NCI-H748 treated with DMSO at 0.1 percent for 48 hours (cell line): ENCODE measurements around the gene FICD.

ENCODE experiments used
- DNase-seq: peaks from one replicate; lab custom pipeline; 2025; lab: John Stamatoyannopoulos, UW

FICD gene

GRCh38 chr12:108502922-108503321, 12.2 kb upstream of the FICD start:
- DNase-seq, result no peak

GRCh38 chr12:108505129-108505528, 9.9 kb upstream of the FICD start:
- peak; percentile 60 for DNase-seq

GRCh38 chr12:108507971-108508642, 7.0 kb upstream of the FICD start:
- no peak for DNase-seq

- DNase-seq, result no peak
These were observed 5.3 kb upstream of the FICD start for GRCh38 chr12:108509806-108510205.

GRCh38 chr12:108510836-108511235, 4.2 kb upstream of the FICD start:
- no peak for DNase-seq

GRCh38 chr12:108511633-108512540, 3.2 kb upstream of the FICD start:
- DNase-seq, result peak; percentile 68

- no peak for DNase-seq
These were observed 557 bp upstream of the FICD start for GRCh38 chr12:108514468-108514972.

GRCh38 chr12:108515916-108516315, 839 bp downstream of the FICD start:
- no peak for DNase-seq

GRCh38 chr12:108516511-108517275, 1.6 kb downstream of the FICD start:
- no peak for DNase-seq

GRCh38 chr12:108517288-108518100, 2.4 kb downstream of the FICD start:
- no peak for DNase-seq

- no peak for DNase-seq
These were observed 3.1 kb downstream of the FICD start for GRCh38 chr12:108518101-108518715.

- no peak for DNase-seq
These were observed 3.8 kb downstream of the FICD start for GRCh38 chr12:108518716-108519496.

GRCh38 chr12:108519558-108519957, 4.5 kb downstream of the FICD start:
- no peak for DNase-seq

GRCh38 chr12:108523365-108523764, 8.3 kb downstream of the FICD start:
- DNase-seq, result no peak

GRCh38 chr12:108525681-108526080, 10.6 kb downstream of the FICD start:
- no peak for DNase-seq

GRCh38 chr12:108526482-108527165, 11.5 kb downstream of the FICD start:
- no peak for DNase-seq

GRCh38 chr12:108527166-108527496, 12.1 kb downstream of the FICD start:
- no peak for DNase-seq

- DNase-seq, result no peak
These were observed 15.1 kb downstream of the FICD start for GRCh38 chr12:108530161-108530560.

GRCh38 chr12:108531929-108532848, 17.1 kb downstream of the FICD start:
- no peak for DNase-seq
